HEK293T (cell line): ENCODE data around the gene TSN.

Source experiments
- CTCF ChIA-PET: fragments of 350-600 bp; formaldehyde crosslinking; extraction: SDS; loops from one replicate; lab custom pipeline; 2021; ENCODE audit warnings: antibody characterized with exemption, inconsistent platforms; lab: Yijun Ruan, JAX
- POLR2A ChIA-PET: fragments of 350-600 bp; formaldehyde crosslinking; extraction: SDS; loops from one replicate; lab custom pipeline; 2020; ENCODE audit warnings: antibody characterized with exemption, inconsistent platforms; lab: Yijun Ruan, JAX
- DNase-seq: peaks from one replicate; pipeline ENCODE4 v3.0.0; 2012; ENCODE audit warnings: mixed read lengths; ENCODE audit errors: extremely low spot score
- ARNT ChIP-seq: fragments of 450-650 bp; IDR thresholded peaks from 2 replicates; pipeline ENCODE4 v1.6.1; 2017; ENCODE audit warnings: mild to moderate bottlenecking
- BHLHE40 ChIP-seq: fragments of 450-650 bp; IDR thresholded peaks from 2 replicates; pipeline ENCODE4 v1.6.1; 2016; ENCODE audit warnings: mild to moderate bottlenecking, moderate library complexity, borderline replicate concordance
- CTBP1 ChIP-seq: fragments of 450-650 bp; IDR thresholded peaks from 2 replicates; pipeline ENCODE4 v1.6.1; 2016; ENCODE audit warnings: borderline replicate concordance
- ELF4 ChIP-seq: fragments of 450-650 bp; IDR thresholded peaks from 2 replicates; pipeline ENCODE4 v1.6.1; 2017; ENCODE audit warnings: antibody characterized with exemption
- FOXA1 ChIP-seq: fragments of 450-650 bp; IDR thresholded peaks from 2 replicates; pipeline ENCODE4 v1.6.1; 2016; ENCODE audit warnings: mild to moderate bottlenecking
- FOXK2 ChIP-seq: fragments of 450-650 bp; IDR thresholded peaks from 2 replicates; pipeline ENCODE4 v1.6.1; 2016; ENCODE audit warnings: mild to moderate bottlenecking
- FOXM1 ChIP-seq: fragments of 450-650 bp; IDR thresholded peaks from 2 replicates; pipeline ENCODE4 v1.6.1; 2017; ENCODE audit warnings: mild to moderate bottlenecking, borderline replicate concordance
- HDGF ChIP-seq: fragments of 450-650 bp; IDR thresholded peaks from 2 replicates; pipeline ENCODE4 v1.6.1; 2017; ENCODE audit warnings: antibody characterized with exemption, borderline replicate concordance
- L3MBTL2 ChIP-seq: fragments of 450-650 bp; conservative IDR thresholded peaks from 2 replicates; pipeline ENCODE4 v1.6.1; 2016; ENCODE audit warnings: mild to moderate bottlenecking
- LEF1 ChIP-seq: fragments of 450-650 bp; IDR thresholded peaks from 2 replicates; pipeline ENCODE4 v1.6.1; 2017; ENCODE audit warnings: mild to moderate bottlenecking, borderline replicate concordance
- NFRKB ChIP-seq: fragments of 450-650 bp; IDR thresholded peaks from 2 replicates; pipeline ENCODE4 v1.6.1; 2016; ENCODE audit warnings: mild to moderate bottlenecking, moderate library complexity
- SP1 ChIP-seq: fragments of 450-650 bp; IDR thresholded peaks from 2 replicates; pipeline ENCODE4 v1.6.1; 2017
- SUZ12 ChIP-seq: fragments of 450-650 bp; IDR thresholded peaks from 2 replicates; pipeline ENCODE4 v1.6.1; 2016; ENCODE audit warnings: mild to moderate bottlenecking
- TARDBP ChIP-seq: fragments of 450-650 bp; IDR thresholded peaks from 2 replicates; pipeline ENCODE4 v1.6.1; 2016
- ZNF384 ChIP-seq: fragments of 450-650 bp; IDR thresholded peaks from 2 replicates; pipeline ENCODE4 v1.6.1; 2016
- TF ChIP-seq, protein P1 (sequence below): fragments of 450-650 bp; IDR thresholded peaks from 2 replicates; pipeline ENCODE4 v1.6.1; 2016

Gene TSN

DNA sequence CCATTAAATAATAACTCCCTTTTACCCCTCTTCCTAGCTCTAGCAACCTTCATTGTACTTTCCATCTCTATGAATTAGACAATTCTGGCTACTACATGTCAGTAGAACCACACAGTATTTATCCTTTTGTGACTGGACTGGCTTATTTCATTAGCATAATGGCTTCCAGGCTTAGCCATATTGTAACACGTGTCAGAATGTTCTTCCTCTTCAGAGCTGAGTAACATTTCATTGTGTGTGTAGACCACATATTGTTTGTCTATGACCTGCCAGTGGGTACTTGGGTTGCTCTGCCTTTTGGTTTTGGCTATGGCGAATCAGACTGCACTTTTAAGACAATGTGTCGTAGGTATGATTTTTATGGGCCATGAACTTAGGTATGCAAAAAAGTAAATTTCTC is 20.9 kb downstream of the TSN start:
- TF ChIP-seq NFRKB (no peak), FOXA1 (no peak), CTBP1 (no peak), TARDBP (no peak), FOXK2 (no peak), ZNF384 (no peak), SP1 (no peak), SUZ12 (no peak), ARNT (no peak), L3MBTL2 (no peak), LEF1 (no peak), BHLHE40 (no peak), HDGF (no peak), FOXM1 (no peak), ELF4 (no peak)
- TF ChIP-seq, protein P1, sequence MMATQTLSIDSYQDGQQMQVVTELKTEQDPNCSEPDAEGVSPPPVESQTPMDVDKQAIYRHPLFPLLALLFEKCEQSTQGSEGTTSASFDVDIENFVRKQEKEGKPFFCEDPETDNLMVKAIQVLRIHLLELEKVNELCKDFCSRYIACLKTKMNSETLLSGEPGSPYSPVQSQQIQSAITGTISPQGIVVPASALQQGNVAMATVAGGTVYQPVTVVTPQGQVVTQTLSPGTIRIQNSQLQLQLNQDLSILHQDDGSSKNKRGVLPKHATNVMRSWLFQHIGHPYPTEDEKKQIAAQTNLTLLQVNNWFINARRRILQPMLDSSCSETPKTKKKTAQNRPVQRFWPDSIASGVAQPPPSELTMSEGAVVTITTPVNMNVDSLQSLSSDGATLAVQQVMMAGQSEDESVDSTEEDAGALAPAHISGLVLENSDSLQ: no peak
- DNase-seq: no peak
- CTCF ChIA-PET: no interaction called here
- POLR2A ChIA-PET: no interaction called here

DNA sequence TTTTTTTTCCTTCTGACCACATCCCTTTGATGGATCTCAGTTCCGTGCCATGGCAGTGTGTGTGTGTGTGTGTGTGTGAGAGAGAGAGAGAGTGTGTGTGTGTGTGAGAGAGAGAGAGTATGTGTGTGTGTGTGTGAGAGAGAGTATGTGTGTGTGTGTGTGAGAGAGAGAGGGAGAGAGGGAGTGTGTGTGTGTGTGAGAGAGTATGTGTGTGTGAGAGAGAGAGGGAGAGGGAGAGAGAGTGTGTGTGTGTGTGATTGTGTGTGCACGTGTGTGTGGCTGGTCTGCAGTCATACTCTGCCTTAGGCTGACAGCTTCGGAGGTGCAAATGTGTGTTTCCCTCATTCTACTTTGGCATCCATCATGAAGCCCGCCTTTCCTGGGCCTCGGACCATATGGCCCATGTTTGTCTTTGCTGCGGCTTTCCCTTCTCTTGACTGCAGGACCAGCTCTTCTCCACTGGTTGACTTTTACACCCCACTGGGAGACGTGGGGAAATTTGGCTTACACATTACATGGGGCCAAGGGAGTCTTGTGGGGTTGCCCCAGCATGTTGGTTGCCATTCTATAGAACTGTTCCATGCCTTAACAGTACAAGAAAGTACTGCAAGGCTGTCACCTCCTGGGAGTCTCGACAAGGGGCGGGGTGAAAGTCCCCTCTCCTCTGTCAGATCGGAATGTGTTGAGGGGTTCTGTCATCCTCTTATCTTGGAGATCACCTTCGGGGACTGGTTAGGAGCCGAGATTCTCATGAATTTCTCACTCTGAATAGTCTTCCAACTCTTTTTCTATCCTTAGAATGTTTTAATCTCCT is 21.6 kb downstream of the TSN start:
- ChIA-PET CTCF (no interaction called here), POLR2A (no interaction called here)
- TF ChIP-seq HDGF (no peak), SP1 (no peak), ELF4 (no peak), FOXA1 (no peak), NFRKB (no peak), ZNF384 (no peak), BHLHE40 (no peak)

DNA sequence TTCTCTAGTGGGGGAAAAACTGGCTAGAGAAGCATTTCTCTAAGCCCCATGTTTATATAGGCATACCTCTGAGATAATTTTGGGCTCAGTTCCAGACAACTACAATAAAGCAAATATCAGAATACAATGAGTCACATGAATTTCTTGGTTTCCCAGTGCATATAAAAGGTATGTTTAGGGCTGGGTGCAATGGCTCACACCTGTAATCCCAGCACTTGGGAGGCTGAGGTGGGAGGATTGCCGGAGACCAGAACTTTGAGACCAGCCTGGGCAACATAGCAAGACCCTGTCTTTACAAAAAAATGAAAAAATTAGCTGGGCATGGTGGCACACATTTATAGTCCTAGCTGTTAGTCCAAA is 22.2 kb downstream of the TSN start:
- DNase-seq: no peak
- ChIA-PET POLR2A (no interaction called here), CTCF (no interaction called here)
- TF ChIP-seq CTBP1 (no peak), NFRKB (no peak), ELF4 (no peak)
- TF ChIP-seq, protein P1: no peak

More for the DNA sequence above, 21.6 kb downstream of the TSN start:
- no peak for DNase-seq

DNA sequence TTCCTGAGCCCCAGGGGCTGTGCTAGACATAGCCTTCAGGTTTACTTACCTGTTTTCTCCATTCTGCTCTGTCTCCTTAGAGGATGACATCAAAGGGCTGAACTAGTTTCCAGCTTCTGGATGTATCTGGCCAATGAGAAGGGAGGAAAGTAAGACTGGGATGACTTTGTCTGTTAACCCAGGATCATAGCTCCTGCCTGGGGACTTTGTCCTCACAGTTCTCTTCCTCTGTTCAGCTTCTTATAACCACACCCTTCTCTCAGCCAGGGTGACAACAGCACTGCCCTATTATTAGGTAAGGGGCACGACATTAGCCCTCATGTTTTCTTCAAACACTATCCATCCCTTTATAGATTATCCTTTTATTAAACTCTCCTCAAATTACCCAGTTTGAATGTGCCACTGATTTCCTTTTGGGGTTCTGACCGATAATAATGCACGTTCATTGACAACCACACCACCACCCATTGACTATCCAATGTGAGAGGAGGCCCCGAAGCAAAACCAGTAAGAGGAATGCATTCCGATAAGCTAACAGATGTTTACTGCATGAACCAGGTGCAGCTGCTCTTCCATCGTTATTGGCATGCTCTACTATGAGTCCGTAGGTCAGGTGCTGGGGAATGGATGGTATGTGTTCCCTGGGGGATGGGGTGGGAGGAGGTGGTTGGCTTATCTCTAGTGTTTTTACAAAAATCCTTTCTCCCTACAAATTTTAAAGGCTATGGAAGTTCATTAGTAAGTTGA is 23.5 kb downstream of the TSN start:
- TF ChIP-seq, protein P1: no peak
- TF ChIP-seq L3MBTL2 (no peak), SUZ12 (no peak), NFRKB (no peak), ZNF384 (no peak), TARDBP (no peak), FOXA1 (no peak), HDGF (no peak), SP1 (no peak), CTBP1 (no peak), BHLHE40 (no peak), ELF4 (no peak)
- no peak for DNase-seq
- POLR2A ChIA-PET: no interaction called here
- CTCF ChIA-PET: no interaction called here

DNA sequence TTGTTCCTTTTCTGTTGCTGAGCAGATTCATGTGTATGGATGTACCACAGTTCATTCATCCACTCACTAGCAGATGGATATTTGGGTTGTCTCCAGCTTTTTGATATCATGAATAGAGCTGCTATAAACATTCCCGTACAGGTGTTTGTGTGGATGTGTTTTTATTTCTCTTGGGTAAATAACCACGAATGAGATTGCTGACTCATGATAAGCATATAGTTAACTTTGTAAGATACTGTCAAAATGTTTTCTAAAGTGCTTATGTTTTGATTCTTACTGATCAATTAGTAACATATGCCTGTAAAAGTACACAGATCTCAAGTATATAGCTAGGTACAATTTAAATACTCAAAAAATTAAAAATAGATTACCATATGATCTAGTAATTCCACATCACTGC is 27.7 kb downstream of the TSN start:
- CTCF ChIA-PET: no interaction called here

More for the DNA sequence above, 27.7 kb downstream of the TSN start:
- no peak for DNase-seq
- POLR2A ChIA-PET: no interaction called here
- TF ChIP-seq LEF1 (no peak), FOXA1 (no peak), TARDBP (no peak), NFRKB (no peak), FOXM1 (no peak), ELF4 (no peak), SUZ12 (no peak)
- TF ChIP-seq, protein P1: no peak
